ENCODE results near the gene ZNF605. TPM values are rescaled to one million over a fixed set of nuclear protein-coding genes. Genes with fewer than 3 reads are reported as not detected.

ZNF605 gene
- total RNA-seq, 1 experiment from 2014 or later = 19.3 TPM

DNA sequence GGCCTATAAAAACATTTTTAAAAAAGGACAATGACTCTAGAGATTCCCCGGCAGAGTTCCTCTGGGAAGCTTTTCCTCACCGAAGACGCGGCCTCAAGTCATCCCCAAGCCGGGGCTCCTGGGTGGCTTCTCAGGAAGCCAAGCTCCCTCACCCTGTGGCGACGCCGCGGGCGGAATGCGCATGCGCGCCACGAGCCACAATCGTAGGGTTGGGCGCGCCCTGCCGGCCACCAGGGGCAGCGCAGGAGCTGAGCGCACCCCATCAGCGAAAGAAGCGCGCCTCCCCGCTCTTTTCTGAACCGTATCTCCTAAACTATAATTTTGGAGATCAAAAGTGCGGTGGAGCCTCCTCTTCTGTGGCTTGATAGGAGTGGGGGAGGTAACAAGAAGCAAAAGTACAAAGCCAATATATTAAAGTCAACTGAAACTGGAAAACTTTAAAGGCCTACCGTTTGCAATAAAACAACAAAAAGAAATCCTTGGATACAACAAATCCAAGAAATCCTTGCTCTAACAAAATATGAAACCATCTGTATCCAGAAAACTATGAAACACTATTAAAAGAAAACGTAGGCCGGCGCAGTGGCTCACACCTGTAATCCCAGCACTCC lies 51.3 kb downstream of the ZNF605 start:
- Mint-ChIP-seq H3K27ac (peak overlapping the region in 1 of 3 experiments; percentile 62; a peak in 1 of 7 replicates), H3K27me3 (ENCODE audit: low read depth) (peaks cover 30% of the 10 kb centered on the region), H3K36me3 (ENCODE audit: insufficient read depth in 1 of 3, low read depth in 3 of 3) (no peaks in the 10 kb centered on the region; a peak in 1 of 7 replicates), H3K4me3 (peak overlapping the region; percentile 37 to 57; a peak in 2 of 5 replicates), H3K4me1 (peaks cover 5 to 14% of the 10 kb centered on the region in 2 experiments; a peak in 3 of 4 replicates), H3K9me3 (peaks cover 0 to 3% of the 10 kb centered on the region in 2 experiments; a peak in 2 of 5 replicates)
- no peak overlapping the region for H4K8ac ChIP-seq (replicated peaks; ENCODE audit: insufficient read length, low read depth, low read length)
- no peak overlapping the region for H3K4ac ChIP-seq (ENCODE audit: low read depth, low read length)
- peak; percentile 94 for DNase-seq
- H4K20me1 ChIP-seq (ENCODE audit: control insufficient read depth, insufficient read depth, insufficient read length) = peaks cover 2% of the 10 kb centered on the region
- H2AK5ac ChIP-seq (ENCODE audit: insufficient read length, low read length) = no peak overlapping the region
- H2BK15ac ChIP-seq (ENCODE audit: low read depth, low read length) = no peak overlapping the region
- no peaks in the 10 kb centered on the region for H3K4me1 ChIP-seq (ENCODE audit: insufficient read depth, low read length)
- no peak overlapping the region for H3K14ac ChIP-seq (ENCODE audit: insufficient read depth, low read length)
- no peak overlapping the region for H3K4me2 ChIP-seq (ENCODE audit: insufficient read depth, insufficient read length, low read length)
- no CpG with 5 or more reads among the region's 30 CpGs for WGBS (ENCODE audit: extremely low coverage, insufficient read length, low lambda C conversion rate)
- no peak overlapping the region for H3K56ac ChIP-seq (ENCODE audit: insufficient read length, low read depth, low read length)
- H2BK20ac ChIP-seq (ENCODE audit: low read depth, low read length, poor library complexity, severe bottlenecking) = no peak overlapping the region
- H3K9ac ChIP-seq (ENCODE audit: extremely low read depth, insufficient read length, low read length) = no peak overlapping the region
- H2BK12ac ChIP-seq (ENCODE audit: insufficient read length, low read depth, low read length) = no peak overlapping the region
- no peak overlapping the region for H3T11ph ChIP-seq (ENCODE audit: low read length)
- no peaks in the 10 kb centered on the region for H3K27me3 ChIP-seq (ENCODE audit: insufficient read depth, low read length)
- no peaks in the 10 kb centered on the region for H3K79me2 ChIP-seq (ENCODE audit: insufficient read depth, low read length)
- no peak overlapping the region for H2AFZ ChIP-seq (ENCODE audit: low read length)
- H2BK5ac ChIP-seq (ENCODE audit: insufficient read length, low read length) = no peak overlapping the region
- no peak overlapping the region for H3K23ac ChIP-seq (ENCODE audit: insufficient read length, low read depth, low read length)
- H4K91ac ChIP-seq (ENCODE audit: insufficient read length, low read depth, low read length) = no peak overlapping the region
- H3K18ac ChIP-seq (ENCODE audit: insufficient read length, low read depth, low read length) = no peak overlapping the region
- H2BK120ac ChIP-seq (ENCODE audit: low read depth, low read length, poor library complexity, severe bottlenecking) = no peak overlapping the region
- no peak overlapping the region for H3K27ac ChIP-seq (ENCODE audit: insufficient read length, low read depth, low read length)
- H3K23me2 ChIP-seq (ENCODE audit: insufficient read length, low read depth, low read length, poor library complexity, severe bottlenecking) = peaks cover 7% of the 10 kb centered on the region
- TF ChIP-seq, protein P1, sequence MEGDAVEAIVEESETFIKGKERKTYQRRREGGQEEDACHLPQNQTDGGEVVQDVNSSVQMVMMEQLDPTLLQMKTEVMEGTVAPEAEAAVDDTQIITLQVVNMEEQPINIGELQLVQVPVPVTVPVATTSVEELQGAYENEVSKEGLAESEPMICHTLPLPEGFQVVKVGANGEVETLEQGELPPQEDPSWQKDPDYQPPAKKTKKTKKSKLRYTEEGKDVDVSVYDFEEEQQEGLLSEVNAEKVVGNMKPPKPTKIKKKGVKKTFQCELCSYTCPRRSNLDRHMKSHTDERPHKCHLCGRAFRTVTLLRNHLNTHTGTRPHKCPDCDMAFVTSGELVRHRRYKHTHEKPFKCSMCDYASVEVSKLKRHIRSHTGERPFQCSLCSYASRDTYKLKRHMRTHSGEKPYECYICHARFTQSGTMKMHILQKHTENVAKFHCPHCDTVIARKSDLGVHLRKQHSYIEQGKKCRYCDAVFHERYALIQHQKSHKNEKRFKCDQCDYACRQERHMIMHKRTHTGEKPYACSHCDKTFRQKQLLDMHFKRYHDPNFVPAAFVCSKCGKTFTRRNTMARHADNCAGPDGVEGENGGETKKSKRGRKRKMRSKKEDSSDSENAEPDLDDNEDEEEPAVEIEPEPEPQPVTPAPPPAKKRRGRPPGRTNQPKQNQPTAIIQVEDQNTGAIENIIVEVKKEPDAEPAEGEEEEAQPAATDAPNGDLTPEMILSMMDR (conservative IDR thresholded peaks at IDR 0.05) = peak; percentile 95
- no peaks in the 10 kb centered on the region for H3K9me3 ChIP-seq (ENCODE audit: control insufficient read depth, low read depth, low read length)
- H4K5ac ChIP-seq (ENCODE audit: insufficient read length, low read depth, low read length) = no peak overlapping the region
- no peaks in the 10 kb centered on the region for H3K79me1 ChIP-seq (ENCODE audit: insufficient read depth, low read depth, low read length, poor library complexity, severe bottlenecking)
